Measurements from ENCODE around the gene TSPY9. TPM values are rescaled to one million over a fixed set of nuclear protein-coding genes. Genes with fewer than 3 reads are reported as not detected.
"Not testable (repeated sequence)": the region's sequence is repeated elsewhere in the genome, so short reads cannot be mapped to it uniquely, and the experiment has no call there.

TSPY9 gene
- not detected in 2 replicates for total RNA-seq (2014; rRNA removed; shearing (Covaris generic); ENCODE audit: low replicate concordance)

GRCh38 chrY:9486967-9487366 lies at the start of gene TSPY9:
TSS of gene TSPY9 (plus strand) at chrY:9487267. CDS start at chrY:9487313, 46 bp downstream.
- not testable (repeated sequence) for H3K9me3 ChIP-seq, DNase-seq, H3K27me3 ChIP-seq, H3K36me3 ChIP-seq, H3K4me3 ChIP-seq

- not testable (repeated sequence) for H3K4me3 ChIP-seq, H3K27me3 ChIP-seq, H3K9me3 ChIP-seq, DNase-seq, H3K36me3 ChIP-seq
Observed at GRCh38 chrY:9466655-9467054, 20.4 kb upstream of the TSPY9 start, which contains the start of gene TSPY1. TSS of gene TSPY1 (plus strand) at chrY:9466955. CDS start at chrY:9467001, 46 bp downstream.

- not testable (repeated sequence) for DNase-seq, H3K4me3 ChIP-seq, H3K9me3 ChIP-seq, H3K27me3 ChIP-seq, H3K36me3 ChIP-seq
Observed at GRCh38 chrY:9504396-9504795, 17.3 kb downstream of the TSPY9 start.

- not testable (repeated sequence) for H3K27me3 ChIP-seq, H3K36me3 ChIP-seq, H3K9me3 ChIP-seq, DNase-seq, H3K4me3 ChIP-seq
Observed at GRCh38 chrY:9516287-9516686, 29.2 kb downstream of the TSPY9 start.

GRCh38 chrY:9527580-9527979 lies 40.5 kb downstream of the TSPY9 start, which contains the start of gene TSPY10:
TSS of gene TSPY10 (plus strand) at chrY:9527880. CDS start at chrY:9527926, 46 bp downstream.
- not testable (repeated sequence) for DNase-seq, H3K27me3 ChIP-seq, H3K4me3 ChIP-seq, H3K36me3 ChIP-seq, H3K9me3 ChIP-seq

Other genes with a start within 250 kb of the TSPY9 start
- gene TSPY4, start 149.8 kb upstream of the TSPY9 start, total RNA-seq (2014; rRNA removed; shearing (Covaris generic); ENCODE audit: low replicate concordance): not detected in 2 replicates
- gene TSPY8, start 129.5 kb upstream of the TSPY9 start, total RNA-seq (2014; rRNA removed; shearing (Covaris generic); ENCODE audit: low replicate concordance): not detected in 2 replicates
- gene TSPY3, start 88.8 kb upstream of the TSPY9 start, total RNA-seq (2014; rRNA removed; shearing (Covaris generic); ENCODE audit: low replicate concordance): not detected in 2 replicates
- not detected in 2 replicates for gene TSPY1, start 20.3 kb upstream of the TSPY9 start, total RNA-seq (2014; rRNA removed; shearing (Covaris generic); ENCODE audit: low replicate concordance)
- not detected in 2 replicates for gene TSPY10, start 40.6 kb downstream of the TSPY9 start, total RNA-seq (2014; rRNA removed; shearing (Covaris generic); ENCODE audit: low replicate concordance)

All from MG63 (cell line).